ENCODE results near the gene ZDHHC9. TPM values are rescaled to one million over a fixed set of nuclear protein-coding genes. Genes with fewer than 3 reads are reported as not detected.

Gene ZDHHC9
- total RNA-seq, 2 donors from 2014 or later, result 27.1 to 40.2 TPM

GRCh38 chrX:129808829-129809796 is 34.6 kb downstream of the ZDHHC9 start:
- H3K4me1 ChIP-seq (ENCODE audit: control insufficient read depth, insufficient read depth, low read length), result no peaks in the 10 kb centered on the region
- DNase-seq, result no peak
- Mint-ChIP-seq H3K4me1 (peaks cover 2% of the 10 kb centered on the region), H3K36me3 (ENCODE audit: low read depth) (peaks cover 52% of the 10 kb centered on the region), H3K4me3 (no peak overlapping the region), H3K9me3 (peaks cover 35% of the 10 kb centered on the region), H3K27ac (no peak overlapping the region), H3K27me3 (ENCODE audit: insufficient read depth) (no peaks in the 10 kb centered on the region)
- H3K9ac ChIP-seq (ENCODE audit: extremely low read depth, low read length, poor library complexity, severe bottlenecking), result no peak overlapping the region
- WGBS, 2 experiments (ENCODE audit: insufficient coverage in 1 of 2, insufficient read length in 1 of 2), result 95 to 100% methylated on average over 1 to 5 of the region's 7 CpGs
- no peak overlapping the region for H3K4me3 ChIP-seq (ENCODE audit: low read length)
- no peaks in the 10 kb centered on the region for H3K27me3 ChIP-seq (ENCODE audit: control insufficient read depth, insufficient read depth, low read length, poor library complexity, severe bottlenecking)
- peaks cover 33% of the 10 kb centered on the region for H3K36me3 ChIP-seq (ENCODE audit: control insufficient read depth, insufficient read depth, low read length)
- H3K27ac ChIP-seq (ENCODE audit: low read depth, low read length), result no peak overlapping the region
- H3K9me3 ChIP-seq (ENCODE audit: control insufficient read depth, low read length), result peaks cover 5% of the 10 kb centered on the region
- no peak for TF ChIP-seq CTCF (conservative IDR thresholded peaks at IDR 0.05)

- H3K4me1 Mint-ChIP-seq, result peaks cover 2% of the 10 kb centered on the region
- Histone ChIP-seq H3K27me3 (ENCODE audit: control insufficient read depth, insufficient read depth, low read length, poor library complexity, severe bottlenecking) (no peaks in the 10 kb centered on the region), H3K9me3 (ENCODE audit: control insufficient read depth, low read length) (peaks cover 5% of the 10 kb centered on the region), H3K4me3 (ENCODE audit: low read length) (no peak overlapping the region), H3K36me3 (ENCODE audit: control insufficient read depth, insufficient read depth, low read length) (peaks cover 39% of the 10 kb centered on the region), H3K4me1 (ENCODE audit: control insufficient read depth, insufficient read depth, low read length) (no peaks in the 10 kb centered on the region), H3K9ac (ENCODE audit: extremely low read depth, low read length, poor library complexity, severe bottlenecking) (no peak overlapping the region), H3K27ac (ENCODE audit: low read depth, low read length) (no peak overlapping the region)
- no peaks in the 10 kb centered on the region for H3K27me3 Mint-ChIP-seq (ENCODE audit: insufficient read depth)
- H3K9me3 Mint-ChIP-seq, result peaks cover 33% of the 10 kb centered on the region
- H3K36me3 Mint-ChIP-seq (ENCODE audit: low read depth), result peaks cover 54% of the 10 kb centered on the region
- H3K4me3 Mint-ChIP-seq, result no peak overlapping the region
- no peak for DNase-seq
- WGBS, 2 experiments (ENCODE audit: insufficient coverage in 1 of 2, insufficient read length in 1 of 2), result 100% methylated on average over 2 of the region's 2 CpGs; no CpG with 5 or more reads in 1 of the 2 experiments
- no peak overlapping the region for H3K27ac Mint-ChIP-seq
- no peak for TF ChIP-seq CTCF (conservative IDR thresholded peaks at IDR 0.05)
Measured at GRCh38 chrX:129808158-129808828, 35.4 kb downstream of the ZDHHC9 start.

- H3K4me1 ChIP-seq (ENCODE audit: control insufficient read depth, insufficient read depth, low read length), result no peaks in the 10 kb centered on the region
- DNase-seq, result no peak
- peaks cover 5% of the 10 kb centered on the region for H3K9me3 ChIP-seq (ENCODE audit: control insufficient read depth, low read length)
- no peak overlapping the region for H3K4me3 ChIP-seq (ENCODE audit: low read length)
- no peak overlapping the region for H3K27ac Mint-ChIP-seq
- H3K4me1 Mint-ChIP-seq, result peaks cover 2% of the 10 kb centered on the region
- H3K27me3 Mint-ChIP-seq (ENCODE audit: insufficient read depth), result no peaks in the 10 kb centered on the region
- 98% methylated on average over 4 of the region's 4 CpGs; no CpG with 5 or more reads in 1 of the 2 experiments for WGBS, 2 experiments (ENCODE audit: insufficient coverage in 1 of 2, insufficient read length in 1 of 2)
- H3K27ac ChIP-seq (ENCODE audit: low read depth, low read length), result no peak overlapping the region
- peaks cover 15% of the 10 kb centered on the region for H3K9me3 Mint-ChIP-seq
- no peaks in the 10 kb centered on the region for H3K27me3 ChIP-seq (ENCODE audit: control insufficient read depth, insufficient read depth, low read length, poor library complexity, severe bottlenecking)
- no peak overlapping the region for H3K9ac ChIP-seq (ENCODE audit: extremely low read depth, low read length, poor library complexity, severe bottlenecking)
- peaks cover 44% of the 10 kb centered on the region for H3K36me3 Mint-ChIP-seq (ENCODE audit: low read depth)
- H3K36me3 ChIP-seq (ENCODE audit: control insufficient read depth, insufficient read depth, low read length), result peaks cover 24% of the 10 kb centered on the region
- no peak for TF ChIP-seq CTCF (conservative IDR thresholded peaks at IDR 0.05)
- no peak overlapping the region for H3K4me3 Mint-ChIP-seq
Measured at GRCh38 chrX:129804806-129805205, 38.9 kb downstream of the ZDHHC9 start.
